SU-DHL-6 (cell line): Measurements from ENCODE around the gene THAP3.

ENCODE experiments used
- H2AFZ ChIP-seq: fragments of 200-600 bp; sonication (generic); 2 replicates; pipeline ENCODE4 v1.6.1; 2014; ENCODE audit warnings: low read depth, mild to moderate bottlenecking, moderate library complexity, mixed read lengths, antibody characterized with exemption, low read length; ENCODE audit not compliant: severe bottlenecking
- H3F3A ChIP-seq: fragments of 200-600 bp; shearing (Covaris generic); 2 replicates; pipeline ENCODE4 v1.6.0; 2016; ENCODE audit warnings: antibody characterized with exemption, mild to moderate bottlenecking; ENCODE audit not compliant: insufficient read depth
- H3K27ac ChIP-seq: fragments of 200-600 bp; sonication (generic); 2 replicates; pipeline ENCODE4 v1.5.1; 2016; ENCODE audit warnings: low read depth, mild to moderate bottlenecking, low read length, moderate library complexity, mixed read lengths
- H3K27me3 ChIP-seq: fragments of 200-600 bp; sonication (generic), shearing (Covaris generic); 2 replicates; pipeline ENCODE4 v1.6.0; 2014; ENCODE audit warnings: mild to moderate bottlenecking, low read length
- H3K36me3 ChIP-seq: fragments of 200-600 bp; sonication (generic); 2 replicates; pipeline ENCODE4 v1.6.1; 2014; ENCODE audit warnings: mild to moderate bottlenecking, low read length, mixed read lengths
- H3K4me2 ChIP-seq: fragments of 300-600, 200-600 bp; shearing (Covaris generic), sonication (generic); 2 replicates; pipeline ENCODE4 v1.6.0; 2014; ENCODE audit warnings: low read length, low read depth, mild to moderate bottlenecking; ENCODE audit not compliant: poor library complexity, severe bottlenecking
- H3K4me3 ChIP-seq: fragments of 200-600 bp; sonication (generic); 2 replicates; pipeline ENCODE4 v1.5.1; 2014; ENCODE audit warnings: antibody characterized with exemption, low read length, mild to moderate bottlenecking, mixed read lengths; ENCODE audit not compliant: insufficient read depth, poor library complexity, severe bottlenecking
- H3K79me2 ChIP-seq: fragments of 200-600 bp; sonication (generic); 2 replicates; pipeline ENCODE4 v1.6.1; 2014; ENCODE audit warnings: mild to moderate bottlenecking, low read length, moderate library complexity; ENCODE audit not compliant: insufficient read depth
- H3K9ac ChIP-seq: fragments of 200-600 bp; sonication (generic); 2 replicates; pipeline ENCODE4 v1.7.0; 2014; ENCODE audit warnings: mild to moderate bottlenecking, low read length
- H3K9me2 ChIP-seq: fragments of 200-600 bp; sonication (generic); replicated peaks from 2 replicates; pipeline ENCODE4 v1.6.1; 2014; ENCODE audit warnings: low read length; ENCODE audit not compliant: insufficient read depth
- H3K9me3 ChIP-seq: fragments of 200-600 bp; sonication (generic); 2 replicates; pipeline ENCODE4 v1.6.1; 2014; ENCODE audit warnings: low read length, mixed read lengths; ENCODE audit not compliant: insufficient read depth
- H4K20me1 ChIP-seq: fragments of 200-600 bp; sonication (generic); 2 replicates; pipeline ENCODE4 v1.6.1; 2014; ENCODE audit warnings: low read depth, mild to moderate bottlenecking, antibody characterized with exemption, low read length, moderate library complexity, mixed read lengths
- EZH2phosphoT487 ChIP-seq: fragments of 200-600 bp; sonication (generic), shearing (Covaris generic); conservative IDR thresholded peaks from 2 replicates; pipeline ENCODE4 v1.6.1; 2018; ENCODE audit warnings: mild to moderate bottlenecking, antibody characterized with exemption, low read length, moderate library complexity, mixed read lengths
- TF ChIP-seq, protein P1 (sequence below): fragments of 200-600 bp; sonication (generic); IDR thresholded peaks from one replicate; pipeline ENCODE4 v1.5.1; 2017; ENCODE audit warnings: antibody characterized with exemption, mild to moderate bottlenecking, low read length, moderate library complexity; ENCODE audit not compliant: insufficient read depth, poor library complexity, severe bottlenecking

Gene THAP3

DNA sequence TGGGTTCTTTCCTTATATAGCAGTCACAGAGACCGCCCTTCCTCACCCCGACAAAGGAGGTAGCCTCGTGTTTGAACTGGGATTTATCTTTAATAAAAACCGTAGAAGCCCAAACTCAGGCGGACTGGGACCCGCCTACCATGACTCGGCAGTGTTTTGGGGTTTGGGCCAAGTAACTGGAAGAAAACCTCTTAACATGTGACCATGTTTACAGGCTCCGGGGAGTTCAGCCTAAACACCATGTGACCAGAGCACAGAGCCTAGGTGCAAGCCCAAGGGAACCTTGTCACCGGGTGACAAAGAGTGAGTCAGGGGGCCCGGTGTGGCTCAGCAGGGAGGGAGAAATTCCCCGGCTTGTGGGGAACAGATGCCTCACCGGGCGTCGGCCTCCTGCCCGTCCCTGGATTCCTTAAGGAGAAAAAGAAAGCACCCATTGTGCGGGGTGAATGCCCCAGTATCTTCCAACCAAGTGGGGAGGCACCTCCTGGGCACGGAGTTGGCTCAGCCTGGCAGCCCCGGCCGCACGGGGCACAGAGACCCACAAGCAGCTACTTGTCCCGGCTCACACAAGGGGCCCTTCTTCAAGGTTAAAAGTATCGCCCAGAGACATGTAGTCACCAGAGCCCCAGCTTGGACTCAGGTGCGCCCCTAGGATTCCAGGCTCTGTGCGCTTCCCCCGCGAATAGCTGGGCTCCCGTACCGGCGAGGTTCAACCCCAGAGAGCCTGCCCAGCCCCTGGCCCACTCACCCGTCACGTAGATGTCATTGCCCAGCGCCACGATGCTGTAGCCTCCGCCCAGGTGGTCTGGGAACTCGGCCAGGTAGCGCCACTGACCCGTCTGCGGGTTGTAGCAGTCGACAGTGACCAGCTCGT lies 23.4 kb upstream of the THAP3 start:
- Histone ChIP-seq H3K9me3 (no peaks in the 10 kb centered on the region), H3K36me3 (no peaks in the 10 kb centered on the region), H3K27me3 (no peaks in the 10 kb centered on the region), H3F3A (peaks cover 10% of the 10 kb centered on the region; the same call in 1 of the 2 replicates), H3K79me2 (no peaks in the 10 kb centered on the region), H2AFZ (peak overlapping the region; percentile 93), H3K4me3 (peak overlapping the region; percentile 56), H4K20me1 (no peaks in the 10 kb centered on the region), H3K27ac (no peak overlapping the region), H3K4me2 (peak overlapping the region; percentile 80), H3K9me2 (no peaks in the 10 kb centered on the region), H3K9ac (peak overlapping the region; percentile 63)
- no peak for TF ChIP-seq EZH2phosphoT487
- TF ChIP-seq, protein P1, sequence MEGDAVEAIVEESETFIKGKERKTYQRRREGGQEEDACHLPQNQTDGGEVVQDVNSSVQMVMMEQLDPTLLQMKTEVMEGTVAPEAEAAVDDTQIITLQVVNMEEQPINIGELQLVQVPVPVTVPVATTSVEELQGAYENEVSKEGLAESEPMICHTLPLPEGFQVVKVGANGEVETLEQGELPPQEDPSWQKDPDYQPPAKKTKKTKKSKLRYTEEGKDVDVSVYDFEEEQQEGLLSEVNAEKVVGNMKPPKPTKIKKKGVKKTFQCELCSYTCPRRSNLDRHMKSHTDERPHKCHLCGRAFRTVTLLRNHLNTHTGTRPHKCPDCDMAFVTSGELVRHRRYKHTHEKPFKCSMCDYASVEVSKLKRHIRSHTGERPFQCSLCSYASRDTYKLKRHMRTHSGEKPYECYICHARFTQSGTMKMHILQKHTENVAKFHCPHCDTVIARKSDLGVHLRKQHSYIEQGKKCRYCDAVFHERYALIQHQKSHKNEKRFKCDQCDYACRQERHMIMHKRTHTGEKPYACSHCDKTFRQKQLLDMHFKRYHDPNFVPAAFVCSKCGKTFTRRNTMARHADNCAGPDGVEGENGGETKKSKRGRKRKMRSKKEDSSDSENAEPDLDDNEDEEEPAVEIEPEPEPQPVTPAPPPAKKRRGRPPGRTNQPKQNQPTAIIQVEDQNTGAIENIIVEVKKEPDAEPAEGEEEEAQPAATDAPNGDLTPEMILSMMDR = peak; percentile 9

DNA sequence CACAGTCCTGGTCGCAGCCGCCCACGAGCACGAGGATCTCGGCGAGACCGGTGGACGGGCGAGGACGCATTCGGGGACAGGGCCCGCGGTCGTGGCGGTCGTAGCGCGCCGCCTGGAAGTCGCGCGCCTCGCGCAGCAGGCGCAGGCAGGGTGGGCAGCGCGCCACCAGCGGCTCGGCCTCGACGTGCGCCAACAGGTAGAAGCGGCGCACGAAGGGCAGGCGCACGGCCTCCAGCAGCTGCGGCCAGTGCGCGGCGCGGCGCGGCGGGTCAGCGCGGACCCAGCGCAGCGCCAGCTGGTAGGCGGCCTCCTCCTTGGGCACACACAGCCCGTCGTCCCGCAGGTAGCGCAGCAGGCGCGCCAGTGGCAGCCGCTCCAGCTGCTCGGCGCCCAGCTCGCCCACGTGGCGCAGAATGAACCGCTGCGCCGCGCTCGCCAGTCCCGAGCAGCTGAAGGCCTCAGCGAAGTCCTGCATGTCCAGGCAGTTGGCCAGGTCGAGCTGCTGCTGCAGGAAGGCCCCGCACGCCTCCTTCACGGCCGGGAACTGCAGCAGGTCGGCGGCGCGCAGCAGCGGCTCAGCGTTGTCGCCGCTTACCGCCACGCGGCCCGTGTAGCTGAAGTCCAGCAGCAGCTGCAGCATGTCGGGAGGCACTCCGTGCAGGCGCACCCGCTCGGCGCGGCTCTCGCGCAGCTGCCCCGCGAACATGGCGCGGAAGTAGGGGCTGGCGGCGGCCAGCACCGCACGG lies 22.6 kb upstream of the THAP3 start:
- Histone ChIP-seq H3K4me2 (peak overlapping the region; percentile 80), H3K9ac (peak overlapping the region; percentile 63), H2AFZ (peak overlapping the region; percentile 93), H3K36me3 (no peaks in the 10 kb centered on the region), H4K20me1 (no peaks in the 10 kb centered on the region), H3K4me3 (peak overlapping the region; percentile 56), H3K9me2 (no peaks in the 10 kb centered on the region), H3K9me3 (no peaks in the 10 kb centered on the region), H3K27ac (no peak overlapping the region), H3K27me3 (no peaks in the 10 kb centered on the region), H3K79me2 (no peaks in the 10 kb centered on the region), H3F3A (peaks cover 10% of the 10 kb centered on the region; the same call in 1 of the 2 replicates)
- no peak for TF ChIP-seq EZH2phosphoT487
- TF ChIP-seq, protein P1 = no peak

DNA sequence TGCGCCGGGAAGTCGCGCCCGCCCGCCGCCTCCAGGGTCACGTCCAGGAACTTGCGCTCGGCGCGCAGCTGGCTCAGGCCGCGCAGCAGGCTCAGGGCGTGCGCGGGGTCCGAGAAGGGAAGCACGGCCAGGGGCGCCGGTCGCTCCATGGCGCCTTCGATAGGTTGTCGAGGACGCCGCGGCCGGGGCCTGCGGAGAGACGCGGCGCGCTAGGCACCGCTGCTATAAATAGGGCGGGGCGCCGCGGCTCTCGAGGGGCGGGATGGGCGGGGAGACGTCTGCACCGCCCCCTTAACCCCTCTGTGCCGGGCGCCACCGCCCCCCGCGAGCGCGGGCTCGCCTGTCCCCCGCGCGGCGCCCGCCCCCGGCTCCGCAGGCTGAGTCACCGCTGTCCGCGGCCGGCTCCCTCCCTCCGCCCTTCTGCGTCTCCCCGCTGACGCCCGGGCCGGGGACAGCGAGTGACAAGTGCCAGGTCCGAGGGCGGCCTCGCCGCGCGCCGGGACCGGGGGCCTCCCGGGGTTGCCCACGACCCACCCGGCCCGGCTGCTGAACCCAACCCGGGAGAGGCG lies 21.9 kb upstream of the THAP3 start, which contains the start of gene KLHL21:
Gene KLHL21 (minus strand): TSS at position 201 of the 569 bp plus-strand sequence. CDS start 52 bp downstream, at position 149.
- H3K9me2 ChIP-seq = no peaks in the 10 kb centered on the region
- H3K4me3 ChIP-seq = peak within 1 kb of the TSS; percentile 56
- H3K9me3 ChIP-seq = no peaks in the 10 kb centered on the region
- H3K9ac ChIP-seq = peak within 1 kb of the TSS; percentile 63
- H3K27me3 ChIP-seq = no peaks in the 10 kb centered on the region
- H4K20me1 ChIP-seq = no peaks in the 10 kb centered on the region
- peak within 1 kb of the TSS; percentile 80 for H3K4me2 ChIP-seq
- peaks cover 10% of the 10 kb centered on the region; the same call in 1 of the 2 replicates for H3F3A ChIP-seq
- H3K27ac ChIP-seq = no peak within 1 kb of the TSS
- H2AFZ ChIP-seq = peak within 1 kb of the TSS; percentile 93
- no peaks in the 10 kb centered on the region for H3K36me3 ChIP-seq
- TF ChIP-seq EZH2phosphoT487 = no peak
- TF ChIP-seq, protein P1 = no peak
- H3K79me2 ChIP-seq = no peaks in the 10 kb centered on the region
